Measurements from ENCODE around the gene GPR155.
"Not testable (repeated sequence)": the region's sequence is repeated elsewhere in the genome, so short reads cannot be mapped to it uniquely, and the experiment has no call there.

DNA sequence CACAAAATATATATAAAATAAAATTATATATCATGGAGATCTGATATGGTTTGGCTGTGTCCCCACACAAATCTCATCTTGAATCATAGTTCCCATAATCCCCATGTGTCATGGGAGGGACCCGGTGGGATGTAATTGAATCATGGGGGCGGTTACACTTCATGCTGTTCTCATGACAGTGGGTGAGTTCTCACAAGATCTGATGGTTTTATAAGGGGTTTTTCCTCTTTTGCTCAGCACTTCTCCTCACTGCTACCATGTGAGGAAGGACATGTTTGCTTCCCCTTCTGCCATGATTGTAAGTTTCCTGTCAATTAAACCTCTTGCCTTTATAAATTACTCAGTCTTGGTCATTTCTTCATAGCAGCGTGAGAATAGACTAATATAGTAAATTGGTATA is 98.1 kb downstream of the GPR155 start:
- TF ChIP-seq POLR2AphosphoS5, POLR2A, TAF1 (IDR thresholded peaks at IDR 0.05; ENCODE audit: low read depth, low read length): not testable (repeated sequence)
